Activated CD4-positive, alpha-beta T cell treated with anti-CD3 and anti-CD28 coated beads for 36 hours (primary cell): ENCODE measurements around the gene MARK3. TPM values are rescaled to one million over a fixed set of nuclear protein-coding genes. Genes with fewer than 3 reads are reported as not detected.

Experiments used
- ATAC-seq: fragments of 200-7000 bp; cut with Tn5 transposase; one replicate; pipeline ENCODE4 v1.10.0; 2021; ENCODE audit warnings: mild to moderate bottlenecking, moderate library complexity
- CTCF ChIA-PET: fragments of 350-600 bp; sonication (Branson Sonifier 250); formaldehyde crosslinking; loops from one replicate; lab custom pipeline; 2021; ENCODE audit warnings: antibody characterized with exemption; lab: Charles Lee
- POLR2A ChIA-PET: fragments of 350-600 bp; sonication (Branson Sonifier 250); formaldehyde crosslinking; loops from one replicate; lab custom pipeline; 2021; ENCODE audit warnings: antibody characterized with exemption, inconsistent platforms; lab: Charles Lee
- DNase-seq: peaks from one replicate; pipeline ENCODE4 v3.0.0-alpha.2; 2020
- H3K27ac Mint-ChIP-seq: one replicate; pipeline ENCODE4 v1.8.0; 2021; ENCODE audit warnings: mixed read lengths
- H3K27me3 Mint-ChIP-seq: one replicate; pipeline ENCODE4 v1.8.0; 2021; ENCODE audit warnings: mixed read lengths
- H3K36me3 Mint-ChIP-seq: one replicate; pipeline ENCODE4 v1.8.0; 2021; ENCODE audit warnings: low read depth, mixed read lengths
- H3K4me1 Mint-ChIP-seq: one replicate; pipeline ENCODE4 v1.8.0; 2021; ENCODE audit warnings: mixed read lengths
- H3K4me3 Mint-ChIP-seq: one replicate; pipeline ENCODE4 v1.8.0; 2021; ENCODE audit warnings: mild to moderate bottlenecking, moderate library complexity, mixed read lengths
- H3K9me3 Mint-ChIP-seq: one replicate; pipeline ENCODE4 v1.8.0; 2021; ENCODE audit warnings: low read depth, mixed read lengths
- intact Hi-C, 2 experiments: fragments of 100-400 bp; cut with DNase I in 1 of 2; cut with micrococcal nuclease in 1 of 2; formaldehyde crosslinking; loops; one replicate each; pipeline versions ENCODE4 v1.14.2 to v1.15.1; 2022 to 2024; cut with DNase I, micrococcal nuclease
- total RNA-seq, 2 experiments: library from RNA; stranded (reverse); gene quantifications; one replicate each; pipeline ENCODE4 v1.2.3, GENCODE V29; 2021

MARK3 gene
- total RNA-seq, 2 experiments from 2014 or later: 57.3 to 64.9 TPM

GRCh38 chr14:103488960-103489359 lies 103.7 kb downstream of the MARK3 start:
- ATAC-seq (no peak), DNase-seq (no peak)
- CTCF ChIA-PET: interaction anchor here (0.6 to 0.8 kb wide), 2 partner anchors 65 to 174 kb away, joined by 3 read pairs; no protein-coding TSS in a partner anchor
- H3K4me1 Mint-ChIP-seq: no peaks in the 10 kb centered on the region
- POLR2A ChIA-PET: no interaction called here
- intact Hi-C loops: no loop called here
- H3K27ac Mint-ChIP-seq: no peak overlapping the region
- no peak overlapping the region for H3K4me3 Mint-ChIP-seq
- H3K27me3 Mint-ChIP-seq: no peaks in the 10 kb centered on the region
- peaks cover 20% of the 10 kb centered on the region for H3K36me3 Mint-ChIP-seq
- H3K9me3 Mint-ChIP-seq: no peaks in the 10 kb centered on the region

DNA sequence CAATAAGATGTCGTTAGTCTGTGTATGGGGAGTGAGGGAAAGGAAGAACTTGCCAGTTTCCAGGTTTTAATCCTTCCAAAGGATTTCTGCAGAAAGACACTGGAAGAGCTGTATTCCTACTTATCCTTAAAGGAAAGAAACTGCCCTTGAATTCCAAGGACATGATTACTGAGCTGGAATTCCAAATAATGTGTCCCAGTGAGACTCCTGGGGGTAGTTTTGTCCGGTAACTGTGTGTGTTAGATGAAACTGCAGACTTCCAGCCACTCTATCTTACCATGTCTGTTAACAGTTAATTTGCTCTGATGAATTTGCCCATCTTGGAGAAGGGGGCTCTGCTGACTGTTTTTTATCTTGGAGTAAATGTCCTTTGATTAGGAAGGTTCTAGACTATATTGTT lies 104.4 kb downstream of the MARK3 start:
- no peaks in the 10 kb centered on the region for H3K4me1 Mint-ChIP-seq
- ATAC-seq: no peak
- no peak overlapping the region for H3K27ac Mint-ChIP-seq
- intact Hi-C loops: no loop called here
- H3K9me3 Mint-ChIP-seq: no peaks in the 10 kb centered on the region
- H3K27me3 Mint-ChIP-seq: no peaks in the 10 kb centered on the region
- ChIA-PET POLR2A (no interaction called here), CTCF (interaction anchor here (0.6 to 0.8 kb wide), 2 partner anchors 65 to 173 kb away, joined by 3 read pairs; no protein-coding TSS in a partner anchor)
- H3K4me3 Mint-ChIP-seq: no peak overlapping the region
- no peak for DNase-seq
- peaks cover 20% of the 10 kb centered on the region for H3K36me3 Mint-ChIP-seq

- ChIA-PET POLR2A (no interaction called here), CTCF (interaction anchor here (1.0 kb wide), 1 partner anchor 11 kb away, joined by 3 read pairs; no protein-coding TSS in a partner anchor)
- Mint-ChIP-seq H3K9me3 (no peaks in the 10 kb centered on the region), H3K27ac (no peak overlapping the region), H3K4me1 (no peaks in the 10 kb centered on the region), H3K27me3 (no peaks in the 10 kb centered on the region), H3K4me3 (no peak overlapping the region), H3K36me3 (peaks cover 23% of the 10 kb centered on the region)
- intact Hi-C loops: no loop called here
- no peak for ATAC-seq
- DNase-seq: no peak
Measured at GRCh38 chr14:103491691-103492090, 106.5 kb downstream of the MARK3 start.

GRCh38 chr14:103492156-103492925 lies 107.1 kb downstream of the MARK3 start:
- intact Hi-C loops: no loop called here
- Mint-ChIP-seq H3K4me3 (no peak overlapping the region), H3K9me3 (no peaks in the 10 kb centered on the region), H3K36me3 (peaks cover 22% of the 10 kb centered on the region), H3K27ac (no peak overlapping the region), H3K27me3 (no peaks in the 10 kb centered on the region), H3K4me1 (no peaks in the 10 kb centered on the region)
- POLR2A ChIA-PET: no interaction called here
- ATAC-seq (no peak), DNase-seq (no peak)
- CTCF ChIA-PET: interaction anchor here (0.7 to 1.0 kb wide), 2 partner anchors 11 to 1201 kb away, joined by 3 read pairs; no protein-coding TSS in a partner anchor

DNA sequence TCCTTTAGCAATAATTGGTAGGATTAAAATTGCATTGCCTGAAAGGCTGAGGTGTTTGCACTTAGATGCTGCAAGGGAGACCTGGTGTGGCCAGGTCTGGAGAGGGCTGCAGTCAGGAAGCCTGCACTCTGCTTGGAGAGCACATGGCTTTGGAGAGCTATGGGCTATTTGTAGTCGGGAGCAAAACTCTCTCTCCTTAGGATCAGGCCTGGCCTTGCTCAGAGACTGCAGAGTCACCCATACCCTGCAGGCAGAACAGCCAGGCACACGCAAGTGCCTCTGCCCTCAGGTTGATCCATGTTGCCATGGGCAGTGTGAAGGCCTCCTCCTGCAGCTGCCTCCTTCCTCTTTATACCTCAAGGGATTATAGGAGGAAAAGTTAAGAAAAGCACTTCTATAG lies 110.6 kb downstream of the MARK3 start:
- DNase-seq: no peak
- no peak overlapping the region for H3K27ac Mint-ChIP-seq
- H3K27me3 Mint-ChIP-seq: no peaks in the 10 kb centered on the region
- peaks cover 28% of the 10 kb centered on the region for H3K36me3 Mint-ChIP-seq
- H3K9me3 Mint-ChIP-seq: no peaks in the 10 kb centered on the region
- ATAC-seq: no peak
- no peak overlapping the region for H3K4me3 Mint-ChIP-seq
- H3K4me1 Mint-ChIP-seq: peaks cover 9% of the 10 kb centered on the region
- intact Hi-C loops: no loop called here
- ChIA-PET CTCF (interaction anchor here (0.6 kb wide), 1 partner anchor 160 kb away, joined by 3 read pairs; no protein-coding TSS in a partner anchor), POLR2A (no interaction called here)

GRCh38 chr14:103496776-103497175 lies 111.6 kb downstream of the MARK3 start:
- ATAC-seq (no peak), DNase-seq (no peak)
- intact Hi-C loops: no loop called here
- peaks cover 9% of the 10 kb centered on the region for H3K4me1 Mint-ChIP-seq
- no peaks in the 10 kb centered on the region for H3K27me3 Mint-ChIP-seq
- ChIA-PET POLR2A (no interaction called here), CTCF (interaction anchor here (0.6 to 1.5 kb wide), 2 partner anchors 10 to 550 kb away, joined by 3 read pairs; no protein-coding TSS in a partner anchor)
- peaks cover 29% of the 10 kb centered on the region for H3K36me3 Mint-ChIP-seq
- H3K27ac Mint-ChIP-seq: no peak overlapping the region
- H3K4me3 Mint-ChIP-seq: no peak overlapping the region
- H3K9me3 Mint-ChIP-seq: no peaks in the 10 kb centered on the region

- Mint-ChIP-seq H3K4me1 (peaks cover 19% of the 10 kb centered on the region), H3K27ac (peak overlapping the region; percentile 0), H3K36me3 (peaks cover 42% of the 10 kb centered on the region), H3K4me3 (no peak overlapping the region), H3K9me3 (no peaks in the 10 kb centered on the region), H3K27me3 (no peaks in the 10 kb centered on the region)
- POLR2A ChIA-PET: no interaction called here
- intact Hi-C loops: loop anchor here (1.0 kb wide), 1 partner anchor 47 kb away; no protein-coding TSS in a partner anchor
- ATAC-seq (peak; percentile 11), DNase-seq (no peak)
- CTCF ChIA-PET: interaction anchor here (0.9 to 2.0 kb wide), 12 partner anchors 9 to 110 kb away, joined by 3 to 6 read pairs (median 3); no protein-coding TSS in a partner anchor
Measured at GRCh38 chr14:103499709-103500108, 114.5 kb downstream of the MARK3 start.

DNA sequence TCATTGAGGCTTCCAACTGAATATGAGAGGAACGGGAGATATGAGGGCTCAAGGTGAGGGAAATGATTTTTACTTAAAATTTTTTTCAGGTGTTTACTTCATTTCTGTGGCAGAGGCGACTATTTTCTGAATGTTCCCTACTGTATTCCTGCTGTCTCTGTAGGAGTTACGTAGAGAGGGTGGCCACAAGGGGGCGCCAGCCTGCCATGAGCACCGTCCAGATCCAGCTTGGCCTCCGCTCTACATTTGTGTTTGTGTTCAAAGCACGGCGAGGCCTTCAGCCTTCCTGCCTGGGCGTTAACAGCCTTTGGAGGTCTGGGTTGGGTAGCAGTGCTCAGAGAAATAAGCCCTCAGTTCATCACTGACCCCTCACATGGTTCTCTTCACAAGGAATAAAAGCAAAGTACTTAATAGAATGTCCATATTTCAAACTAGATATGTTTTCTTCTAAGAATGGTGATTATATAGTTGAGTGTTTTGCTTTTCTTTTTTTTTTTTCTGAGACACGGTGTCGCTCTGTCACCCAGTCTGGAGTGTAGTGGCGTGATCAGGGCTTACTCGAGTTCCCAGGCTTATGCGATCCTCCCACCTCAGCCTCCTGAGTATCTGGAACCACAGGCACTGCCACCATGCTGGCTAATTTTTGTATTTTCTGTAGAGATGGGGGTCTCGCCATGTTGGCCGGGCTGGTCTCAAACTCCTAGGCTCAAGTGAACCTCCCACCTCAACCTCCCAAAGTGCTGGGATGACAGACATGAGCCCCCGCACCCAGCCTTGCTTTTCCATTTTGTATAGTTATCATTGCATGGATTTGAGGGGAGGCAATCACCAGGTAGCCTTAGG lies 115.2 kb downstream of the MARK3 start:
- Mint-ChIP-seq H3K27me3 (no peaks in the 10 kb centered on the region), H3K4me3 (no peak overlapping the region), H3K36me3 (peaks cover 45% of the 10 kb centered on the region), H3K27ac (peak overlapping the region; percentile 55), H3K9me3 (no peaks in the 10 kb centered on the region), H3K4me1 (peaks cover 19% of the 10 kb centered on the region)
- intact Hi-C loops: loop anchor here (1.0 kb wide), 1 partner anchor 46 kb away; no protein-coding TSS in a partner anchor
- DNase-seq: peak; percentile 91
- ChIA-PET CTCF (interaction anchor here (0.6 to 2.0 kb wide), 15 partner anchors 9 to 420 kb away, joined by 3 to 6 read pairs (median 3); no protein-coding TSS in a partner anchor), POLR2A (interaction anchor here (0.6 kb wide), 1 partner anchor 54 kb away, joined by 4 read pairs; no protein-coding TSS in a partner anchor)
- peak; percentile 87 for ATAC-seq

DNA sequence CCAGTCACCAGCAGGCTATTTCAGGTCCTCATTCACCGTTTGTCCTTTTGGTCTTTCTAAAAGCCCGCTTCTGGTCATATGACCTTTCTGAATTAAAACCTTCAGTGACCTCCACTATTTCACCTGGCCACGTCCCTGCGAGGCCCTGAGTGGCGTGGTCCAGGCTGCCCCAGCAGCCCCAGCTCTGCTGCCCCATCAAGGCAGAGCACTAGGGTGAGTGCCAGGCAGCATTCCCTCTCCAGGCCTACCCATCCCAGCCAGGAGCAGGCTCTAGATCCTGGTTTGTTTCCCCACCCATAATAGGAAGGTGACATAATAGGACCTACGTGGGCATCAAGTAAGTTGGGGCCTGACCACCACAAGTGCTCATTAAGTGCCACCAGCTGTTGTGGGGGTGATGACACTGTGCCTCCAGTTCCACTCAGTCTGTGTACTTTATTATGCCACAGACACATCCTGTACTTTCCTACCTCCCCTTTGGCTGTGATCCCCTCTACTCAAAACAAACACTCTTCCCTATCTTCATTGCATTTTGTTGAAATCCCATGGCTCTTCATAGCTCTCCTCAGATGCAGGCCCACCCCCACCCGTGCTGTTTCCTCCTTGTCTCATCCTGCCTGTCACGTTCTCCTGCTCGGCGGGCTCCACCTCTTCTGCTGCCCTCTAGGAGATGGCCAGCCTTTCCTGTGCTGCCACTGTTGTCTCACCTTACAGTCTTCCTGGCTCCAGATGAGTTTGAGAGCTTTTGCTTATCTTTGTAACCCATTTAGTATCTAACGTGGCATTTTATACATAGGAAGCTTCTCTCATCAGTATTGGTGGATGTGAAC lies 116.0 kb downstream of the MARK3 start:
- no peaks in the 10 kb centered on the region for H3K27me3 Mint-ChIP-seq
- no peak overlapping the region for H3K27ac Mint-ChIP-seq
- H3K36me3 Mint-ChIP-seq: peaks cover 45% of the 10 kb centered on the region
- intact Hi-C loops: no loop called here
- ATAC-seq: no peak
- no peak for DNase-seq
- H3K4me1 Mint-ChIP-seq: peaks cover 19% of the 10 kb centered on the region
- H3K9me3 Mint-ChIP-seq: no peaks in the 10 kb centered on the region
- no peak overlapping the region for H3K4me3 Mint-ChIP-seq
- POLR2A ChIA-PET: no interaction called here
- CTCF ChIA-PET: interaction anchor here (1.0 to 4.0 kb wide), 5 partner anchors 8 to 419 kb away, joined by 3 to 21 read pairs (median 3); no protein-coding TSS in a partner anchor

DNA sequence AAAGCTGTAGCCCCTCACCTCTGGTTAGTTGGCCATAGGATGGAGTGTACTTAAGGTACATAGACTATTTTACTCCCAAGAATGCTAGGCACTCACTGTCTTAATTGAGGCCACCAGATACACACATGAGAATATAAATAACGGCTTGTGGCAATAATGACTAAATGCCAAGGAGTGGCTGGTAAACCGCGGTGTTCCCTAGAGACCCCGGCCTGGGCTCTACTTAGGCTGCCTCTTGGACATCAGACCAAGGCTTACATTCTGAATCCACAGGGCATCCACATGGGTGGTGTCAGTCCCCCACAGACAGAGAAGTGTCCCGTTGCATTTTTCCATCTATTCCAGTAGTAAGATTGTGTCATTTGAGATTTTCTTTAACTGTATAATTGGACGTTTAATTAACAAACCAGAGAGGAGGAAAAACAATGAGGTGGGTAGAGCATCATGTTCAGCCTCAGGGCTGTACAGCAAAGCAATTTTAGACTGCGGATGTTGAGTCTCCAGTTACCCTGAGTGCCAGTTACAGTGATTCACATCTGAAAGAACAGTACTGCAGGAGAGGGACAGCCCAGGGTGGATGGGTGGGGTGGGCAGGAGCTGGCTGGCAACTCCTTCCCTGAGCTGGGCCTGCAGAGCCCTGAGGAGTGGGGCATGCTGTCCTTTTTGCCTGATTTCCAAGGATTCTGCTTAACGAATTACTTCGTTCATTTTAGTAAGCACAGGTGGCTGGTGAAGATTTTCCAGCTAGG lies 116.9 kb downstream of the MARK3 start:
- CTCF ChIA-PET: interaction anchor here (0.6 to 4.0 kb wide), 3 partner anchors 14 to 76 kb away, joined by 3 to 21 read pairs (median 3); no protein-coding TSS in a partner anchor
- peaks cover 19% of the 10 kb centered on the region for H3K4me1 Mint-ChIP-seq
- no peak overlapping the region for H3K27ac Mint-ChIP-seq
- no peaks in the 10 kb centered on the region for H3K27me3 Mint-ChIP-seq
- ATAC-seq (no peak), DNase-seq (no peak)
- no peaks in the 10 kb centered on the region for H3K9me3 Mint-ChIP-seq
- no peak overlapping the region for H3K4me3 Mint-ChIP-seq
- intact Hi-C loops: no loop called here
- POLR2A ChIA-PET: no interaction called here
- H3K36me3 Mint-ChIP-seq: peaks cover 45% of the 10 kb centered on the region
